GM13977 (cell line): ENCODE results near the gene ARMH2.

Experiments used
- DNase-seq: peaks from one replicate; pipeline ENCODE4 v3.0.0; 2012; ENCODE audit warnings: low spot score
- in situ Hi-C: fragments of 300-500 bp; cut with MboI; formaldehyde crosslinking; loops from one replicate; pipeline ENCODE4 v1.12.0; 2022; ENCODE audit warnings: low sequenced_read_pairs, low pct_unique_long_range_greater_than_20kb, mixed read lengths, inconsistent platforms; ENCODE audit not compliant: unreplicated experiment
- TF ChIP-seq, protein P1 (sequence below): IDR thresholded peaks from 2 replicates; pipeline ENCODE4 v1.5.1; 2012; ENCODE audit warnings: mild to moderate bottlenecking, control low read depth; ENCODE audit not compliant: insufficient read depth; ENCODE audit errors: extremely low read depth, missing control alignments

Gene ARMH2

DNA sequence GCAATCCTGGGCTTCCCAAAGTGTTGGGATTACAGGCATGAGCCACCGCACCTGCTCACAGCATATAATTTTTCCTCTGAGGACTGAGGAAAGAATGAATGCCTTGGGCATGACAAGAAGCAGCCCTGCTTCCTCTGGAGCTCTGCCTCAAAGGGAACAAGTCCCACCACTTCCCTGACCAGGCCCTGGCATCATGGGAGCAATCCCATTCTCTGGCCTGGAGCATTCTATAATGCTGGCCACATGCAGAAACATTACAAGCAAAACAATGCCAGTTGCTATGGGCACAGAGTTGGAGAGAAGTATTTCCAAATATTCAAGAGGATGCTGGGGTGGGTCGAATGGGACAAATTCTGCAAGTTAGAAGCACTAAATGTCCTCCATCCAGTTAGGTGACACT lies 41.5 kb upstream of the ARMH2 start:
- TF ChIP-seq, protein P1, sequence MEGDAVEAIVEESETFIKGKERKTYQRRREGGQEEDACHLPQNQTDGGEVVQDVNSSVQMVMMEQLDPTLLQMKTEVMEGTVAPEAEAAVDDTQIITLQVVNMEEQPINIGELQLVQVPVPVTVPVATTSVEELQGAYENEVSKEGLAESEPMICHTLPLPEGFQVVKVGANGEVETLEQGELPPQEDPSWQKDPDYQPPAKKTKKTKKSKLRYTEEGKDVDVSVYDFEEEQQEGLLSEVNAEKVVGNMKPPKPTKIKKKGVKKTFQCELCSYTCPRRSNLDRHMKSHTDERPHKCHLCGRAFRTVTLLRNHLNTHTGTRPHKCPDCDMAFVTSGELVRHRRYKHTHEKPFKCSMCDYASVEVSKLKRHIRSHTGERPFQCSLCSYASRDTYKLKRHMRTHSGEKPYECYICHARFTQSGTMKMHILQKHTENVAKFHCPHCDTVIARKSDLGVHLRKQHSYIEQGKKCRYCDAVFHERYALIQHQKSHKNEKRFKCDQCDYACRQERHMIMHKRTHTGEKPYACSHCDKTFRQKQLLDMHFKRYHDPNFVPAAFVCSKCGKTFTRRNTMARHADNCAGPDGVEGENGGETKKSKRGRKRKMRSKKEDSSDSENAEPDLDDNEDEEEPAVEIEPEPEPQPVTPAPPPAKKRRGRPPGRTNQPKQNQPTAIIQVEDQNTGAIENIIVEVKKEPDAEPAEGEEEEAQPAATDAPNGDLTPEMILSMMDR: no peak
- no peak for DNase-seq
- in situ Hi-C loops: no loop called here

DNA sequence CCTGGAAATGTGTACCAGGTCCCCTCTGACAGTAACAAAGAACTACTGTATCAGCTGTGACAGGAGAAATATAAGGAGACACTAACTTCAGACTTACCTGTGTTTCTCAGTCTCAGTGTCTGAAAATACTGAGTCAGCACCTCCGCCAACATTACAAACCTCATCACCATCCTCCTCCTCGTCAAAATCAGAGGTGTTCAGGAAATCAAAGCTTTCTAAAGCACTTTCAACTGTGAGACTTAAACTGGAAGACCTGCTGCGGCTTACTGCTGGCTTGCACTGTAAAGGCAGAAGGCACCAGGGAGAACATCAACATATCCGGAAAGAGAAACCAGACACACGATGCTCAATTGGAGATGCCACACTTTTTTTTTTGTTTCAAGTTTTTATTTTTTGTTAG lies 40.3 kb upstream of the ARMH2 start:
- in situ Hi-C loops: no loop called here
- TF ChIP-seq, protein P1: no peak
- no peak for DNase-seq

DNA sequence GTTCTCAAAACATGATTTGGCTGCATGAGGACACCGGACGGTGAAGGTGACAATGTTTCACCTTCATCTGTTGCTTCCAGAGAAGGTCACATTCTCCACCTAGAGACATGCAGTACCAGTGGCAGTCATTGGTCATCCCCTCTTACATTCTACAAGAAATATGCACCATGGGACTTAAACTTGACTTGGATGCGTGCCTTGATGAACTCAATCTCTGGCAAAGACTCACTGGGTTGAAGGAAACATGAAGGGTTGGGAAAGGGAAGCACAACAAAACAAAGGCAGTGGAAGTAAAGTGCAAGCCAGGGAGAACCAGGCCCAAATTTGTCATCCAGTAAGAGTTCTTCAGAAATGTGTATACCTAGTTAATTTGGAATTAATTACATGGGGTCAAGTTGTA lies 39.4 kb upstream of the ARMH2 start:
- no peak for DNase-seq
- in situ Hi-C loops: no loop called here
- TF ChIP-seq, protein P1: no peak

DNA sequence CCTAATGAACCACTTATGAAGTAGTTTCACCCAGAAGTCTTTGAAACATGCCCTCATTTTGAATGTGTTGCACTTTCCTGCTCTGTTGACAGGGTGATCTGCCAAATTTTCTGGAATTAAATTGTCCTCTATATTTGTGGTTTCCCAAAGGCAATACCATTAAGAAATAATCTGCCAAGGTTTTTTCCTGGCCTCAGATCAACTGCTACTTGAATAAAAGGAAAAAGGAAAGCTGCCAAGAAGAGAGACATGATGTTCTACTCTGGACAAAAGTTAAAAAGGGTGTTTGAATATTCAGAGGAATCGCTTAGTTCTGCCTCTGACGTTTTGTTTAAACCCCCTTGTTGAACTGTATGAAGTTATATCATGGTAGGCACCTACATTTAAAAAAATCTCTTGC lies 37.4 kb upstream of the ARMH2 start:
- in situ Hi-C loops: no loop called here
- TF ChIP-seq, protein P1: no peak

DNA sequence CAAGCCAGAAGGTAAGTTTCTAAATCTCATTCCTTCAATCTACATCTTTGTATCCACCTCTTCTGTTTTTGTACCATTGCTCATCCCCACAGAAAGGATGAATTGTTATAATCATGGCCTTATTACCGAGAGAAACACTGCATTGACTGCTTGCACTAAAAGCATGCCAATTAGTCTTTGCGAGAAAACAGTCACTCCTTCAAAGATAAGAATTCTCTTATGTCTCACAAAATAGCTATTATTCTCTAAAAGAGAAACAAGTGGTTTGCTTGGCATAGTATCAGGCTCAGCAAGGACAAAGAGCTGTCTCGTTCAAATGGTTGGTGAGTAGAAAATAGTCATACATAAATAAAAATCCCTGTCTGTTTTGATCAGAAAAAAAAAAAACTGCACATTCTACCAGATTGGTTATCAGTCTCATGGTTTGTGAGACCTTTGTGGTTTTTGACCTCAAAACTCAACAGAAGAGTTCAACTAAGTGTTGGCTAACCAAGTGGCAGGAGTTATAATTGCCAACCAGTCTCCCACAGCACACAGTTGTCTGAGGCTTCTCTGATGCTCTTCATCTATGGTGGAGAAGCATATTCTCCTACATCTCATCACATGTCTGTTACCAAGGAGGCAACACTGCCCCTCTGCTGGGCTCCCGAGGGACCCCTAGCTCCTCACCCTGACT lies 35.1 kb upstream of the ARMH2 start:
- in situ Hi-C loops: no loop called here
- no peak for DNase-seq

More for the DNA sequence above, 37.4 kb upstream of the ARMH2 start:
- no peak for DNase-seq

DNA sequence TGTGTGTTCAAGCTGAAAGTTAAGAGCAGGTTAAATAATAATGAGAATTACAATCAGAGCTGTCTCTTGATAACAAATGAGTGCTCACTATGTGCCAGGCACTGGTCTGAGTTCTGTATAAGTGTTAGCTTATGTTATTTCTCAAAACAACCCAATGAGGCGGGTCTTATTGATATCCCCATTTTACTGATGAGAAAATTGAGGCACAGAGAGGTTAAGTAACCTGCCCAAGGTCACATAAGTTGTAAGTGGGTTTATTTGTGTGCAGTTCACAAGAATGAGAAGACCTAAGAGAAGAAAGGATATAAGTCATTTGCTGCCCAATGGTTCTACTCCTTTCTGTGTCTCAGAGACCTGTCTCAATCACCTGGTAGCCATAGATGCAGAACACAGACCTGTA lies 34.1 kb upstream of the ARMH2 start:
- no peak for DNase-seq
- in situ Hi-C loops: no loop called here

More for the DNA sequence above, 35.1 kb upstream of the ARMH2 start:
- TF ChIP-seq, protein P1: no peak

More for the DNA sequence above, 34.1 kb upstream of the ARMH2 start:
- TF ChIP-seq, protein P1: no peak
